ENCODE measurements around the gene RYR1.

Gene RYR1

GRCh38 chr19:38430931-38431330 is 2.6 kb upstream of the RYR1 start:
- TF ChIP-seq CTCF (conservative IDR thresholded peaks at IDR 0.05) = no peak
- no peak overlapping the region for H3K27ac ChIP-seq

- no peak overlapping the region for H3K27ac ChIP-seq
- no peak for TF ChIP-seq CTCF (conservative IDR thresholded peaks at IDR 0.05)
Observed at GRCh38 chr19:38434549-38435051, 1.1 kb downstream of the RYR1 start.

- H3K27ac ChIP-seq = no peak overlapping the region
- no peak for TF ChIP-seq CTCF (conservative IDR thresholded peaks at IDR 0.05)
Observed at GRCh38 chr19:38437295-38437694, 3.8 kb downstream of the RYR1 start.

GRCh38 chr19:38437917-38438316 is 4.4 kb downstream of the RYR1 start:
- no peak overlapping the region for H3K27ac ChIP-seq
- no peak for TF ChIP-seq CTCF (conservative IDR thresholded peaks at IDR 0.05)

GRCh38 chr19:38440592-38440991 is 7.1 kb downstream of the RYR1 start:
- H3K27ac ChIP-seq = no peak overlapping the region
- no peak for TF ChIP-seq CTCF (conservative IDR thresholded peaks at IDR 0.05)

- no peak for TF ChIP-seq CTCF (conservative IDR thresholded peaks at IDR 0.05)
- no peak overlapping the region for H3K27ac ChIP-seq
Observed at GRCh38 chr19:38441657-38442348, 8.3 kb downstream of the RYR1 start.

- TF ChIP-seq CTCF (conservative IDR thresholded peaks at IDR 0.05) = no peak
- H3K27ac ChIP-seq = no peak overlapping the region
Observed at GRCh38 chr19:38442736-38443135, 9.2 kb downstream of the RYR1 start.

Measured in VCaP (cell line).